RPMI7951 (cell line): ENCODE measurements around the gene NTNG1. TPM values are rescaled to one million over a fixed set of nuclear protein-coding genes. Genes with fewer than 3 reads are reported as not detected.
A peak's percentile ranks its signal among the peaks of the same experiment; 100 is the strongest.

Source experiments
- DNase-seq: peaks from one replicate; pipeline ENCODE4 v3.0.0-alpha.2; 2012; ENCODE audit warnings: low read depth
- total RNA-seq: library from RNA; depleted of rRNA; stranded (reverse); fragments of >200 nt; shearing (Covaris generic); gene quantifications from 2 replicates; pipeline ENCODE4 v1.2.3, GENCODE V29; 2014

The NTNG1 gene
- total RNA-seq, 1 experiment from 2014 or later: not detected

DNA sequence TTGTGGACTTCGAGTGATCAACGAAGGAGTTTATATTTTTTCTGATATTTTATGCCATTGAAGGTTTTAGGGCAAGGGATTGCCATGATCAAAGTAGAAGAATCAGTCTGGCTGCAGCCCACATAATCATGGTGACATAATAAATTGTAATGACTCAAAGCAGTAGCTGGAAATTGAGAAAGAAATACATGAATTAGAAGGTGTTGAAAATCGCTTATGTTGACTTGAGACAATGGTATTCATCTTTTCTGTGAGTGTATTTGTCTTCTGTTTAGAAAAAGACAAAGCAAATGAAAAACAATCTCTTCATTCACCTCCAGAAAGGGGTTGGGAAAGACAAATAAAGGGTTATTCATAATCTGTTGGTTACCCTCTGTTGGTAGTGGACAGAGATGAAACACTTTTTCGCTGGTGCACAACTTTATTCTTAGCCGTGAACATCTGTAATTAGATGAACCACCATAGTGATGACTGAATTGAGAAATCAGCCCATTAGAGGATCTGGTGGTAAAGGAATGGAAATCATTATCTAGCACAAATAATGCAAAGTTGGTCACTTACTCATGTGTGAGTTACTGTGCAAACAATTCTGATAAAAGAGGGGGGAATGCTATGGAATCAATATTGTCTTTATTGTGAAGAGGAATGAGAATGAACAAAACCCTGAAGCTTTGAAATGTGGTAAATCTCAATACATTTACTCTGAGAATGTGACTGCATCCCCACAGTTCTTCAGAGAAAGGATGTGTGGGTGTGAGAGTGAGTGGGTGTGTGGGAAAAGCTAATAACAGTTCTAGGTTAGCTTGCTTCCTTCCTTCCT, 121.8 kb downstream of the NTNG1 start:
- no peak for DNase-seq

DNA sequence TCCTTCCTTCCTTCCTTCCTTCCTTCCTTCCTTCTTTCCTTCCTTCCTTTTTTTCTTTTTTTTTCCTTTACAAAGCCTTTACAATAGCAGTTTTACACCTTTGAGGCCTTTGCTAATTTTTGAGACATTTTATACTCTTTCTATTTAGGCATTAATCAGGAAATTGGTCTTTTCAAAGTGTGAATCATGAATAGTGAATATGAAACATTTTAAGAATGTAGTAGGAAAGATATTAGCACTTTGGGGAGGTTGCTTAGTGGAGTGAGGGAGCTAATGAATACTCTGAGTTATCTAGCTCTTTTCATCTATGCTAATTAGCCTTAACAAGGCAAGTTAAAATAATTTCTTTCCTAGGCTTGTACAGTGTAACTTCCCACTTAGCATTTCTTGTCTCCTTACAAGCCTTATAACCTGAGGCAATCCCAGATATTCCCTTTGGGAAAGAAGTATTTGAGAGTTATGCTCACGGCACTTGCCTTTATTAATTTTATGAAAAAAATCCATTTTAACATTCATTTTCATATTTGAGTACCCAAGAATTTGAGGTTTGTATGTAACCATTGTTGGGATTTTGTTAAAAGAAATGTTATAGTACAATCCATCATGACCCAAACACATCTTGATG, 122.6 kb downstream of the NTNG1 start:
- DNase-seq: no peak

DNA sequence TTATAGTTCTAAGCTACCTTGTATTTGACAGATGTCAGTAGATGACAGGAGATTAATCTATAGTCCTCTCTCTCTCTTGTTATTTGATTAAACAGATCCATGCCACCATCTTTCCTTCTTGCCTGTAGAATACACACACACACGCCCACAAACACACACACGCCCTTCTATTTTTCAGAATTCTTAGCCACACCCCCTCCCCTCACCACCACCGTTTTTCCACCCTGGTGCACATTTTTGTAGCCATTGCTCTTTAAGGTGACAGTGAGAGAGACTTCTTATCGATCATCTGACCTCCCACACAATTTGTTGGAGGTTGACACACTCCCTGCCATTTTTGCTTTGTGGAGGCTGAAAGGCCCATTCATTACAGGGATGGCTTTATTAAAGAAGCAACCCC, 123.2 kb downstream of the NTNG1 start:
- no peak for DNase-seq

DNA sequence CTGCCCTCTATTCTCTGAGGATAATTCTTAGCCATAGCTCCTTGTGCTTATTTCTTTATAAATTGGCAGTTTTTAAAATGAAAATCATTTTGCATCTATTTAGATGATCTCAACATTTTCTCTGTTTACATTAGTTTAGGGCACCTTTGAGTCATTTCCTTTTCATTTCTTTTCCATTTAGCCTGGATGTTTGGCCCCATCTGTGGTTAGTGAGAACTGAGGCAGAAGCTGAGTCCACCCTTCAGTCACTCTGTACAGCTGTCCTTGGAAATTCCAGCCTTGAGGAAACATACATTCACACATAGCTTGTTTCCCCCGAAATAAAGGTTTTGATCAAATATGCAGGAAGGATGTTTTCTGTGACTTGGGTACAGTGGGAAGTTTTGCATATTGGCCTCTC, 123.7 kb downstream of the NTNG1 start:
- DNase-seq: no peak

DNA sequence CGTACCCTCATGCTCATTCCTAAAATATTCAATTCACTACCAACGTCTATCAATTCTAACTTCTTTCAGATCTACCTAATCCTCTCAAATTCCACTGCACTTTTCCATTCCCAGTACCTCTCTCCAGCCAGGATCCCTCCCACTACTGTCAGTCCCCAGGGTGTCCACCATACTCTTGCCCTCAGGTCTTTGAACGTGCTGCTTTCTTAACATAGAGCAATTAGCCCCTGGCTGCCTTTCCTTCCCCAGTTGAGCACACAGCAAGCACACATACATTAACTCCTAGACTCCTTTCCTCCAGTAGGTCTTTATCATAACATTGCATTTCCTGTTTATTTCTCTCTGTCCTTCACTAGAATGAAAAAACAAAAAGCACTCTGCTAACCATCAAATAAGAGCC, 126.7 kb downstream of the NTNG1 start:
- DNase-seq: no peak

DNA sequence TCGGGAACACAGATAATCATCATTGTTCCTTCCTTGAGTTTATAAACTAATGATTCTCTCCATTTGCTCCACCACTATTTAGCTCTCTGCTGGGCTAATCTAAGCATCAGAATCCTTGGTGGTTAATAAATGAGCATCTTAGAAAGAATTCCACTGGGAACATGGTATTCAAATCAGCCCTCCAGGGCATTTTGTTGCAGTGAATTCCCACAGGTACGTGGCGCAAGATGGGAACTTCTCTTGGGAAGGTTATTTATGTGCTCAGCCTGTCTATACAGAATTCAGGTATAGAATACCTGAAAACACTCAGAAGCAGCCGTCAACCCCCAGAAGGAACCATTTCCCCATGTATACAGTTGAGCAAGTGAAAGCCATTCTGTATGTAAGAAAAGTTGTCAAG, 131.5 kb downstream of the NTNG1 start:
- DNase-seq: no peak

DNA sequence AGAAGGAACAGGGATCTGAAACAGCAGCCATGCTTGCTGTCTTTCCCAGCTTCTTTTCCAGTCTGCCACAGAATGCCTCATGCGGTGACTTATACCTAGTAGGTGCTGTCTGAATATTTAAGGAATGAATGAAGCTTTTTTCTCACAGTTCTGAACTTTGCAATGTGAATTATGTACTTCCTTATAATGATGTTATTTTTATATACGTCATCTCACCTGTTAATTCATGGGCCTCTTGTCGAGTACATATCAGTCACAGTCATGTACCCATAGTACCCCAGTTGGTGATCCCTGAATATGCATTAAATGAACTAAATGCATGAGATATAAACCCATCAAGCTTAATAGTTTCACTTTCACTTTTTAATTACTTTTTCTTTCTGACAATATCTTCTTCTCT, 132.7 kb downstream of the NTNG1 start:
- no peak for DNase-seq

DNA sequence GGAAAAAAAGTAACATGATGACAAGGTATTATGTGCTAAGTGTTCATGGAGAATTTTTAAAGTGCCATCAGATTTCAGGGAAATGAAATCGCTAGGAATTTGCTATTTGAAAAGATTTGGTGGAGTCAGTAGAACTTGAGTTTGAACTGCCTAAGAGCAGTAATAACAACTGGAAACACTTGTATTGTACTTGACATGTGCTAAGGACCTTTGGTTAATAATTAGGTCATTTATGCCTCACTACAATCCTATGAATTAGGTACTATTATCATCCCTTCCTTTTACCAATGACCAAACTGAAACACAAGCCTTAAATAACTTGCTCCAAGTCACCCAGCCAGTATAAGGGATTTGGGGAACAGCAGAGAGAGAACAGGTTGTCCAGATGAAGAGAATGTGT, 133.4 kb downstream of the NTNG1 start:
- no peak for DNase-seq

DNA sequence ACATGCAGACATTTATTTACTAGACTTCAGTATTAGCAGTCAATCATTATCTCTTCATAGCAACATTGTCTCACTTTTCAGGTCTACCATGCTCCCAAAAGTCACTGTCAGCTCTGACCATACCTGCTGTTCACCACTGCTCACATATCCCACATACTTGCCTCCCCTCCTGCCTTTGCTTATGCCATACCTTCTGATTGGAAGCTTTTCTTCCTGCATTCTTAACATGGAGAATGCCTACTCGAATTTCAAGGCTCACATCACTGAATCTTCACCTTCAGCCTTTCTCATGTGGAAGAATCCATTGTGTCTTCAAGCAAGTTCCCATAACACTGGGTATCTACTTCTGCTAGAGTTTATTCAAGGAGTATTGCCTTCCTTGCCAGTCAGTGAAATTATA, 135.4 kb downstream of the NTNG1 start:
- no peak for DNase-seq

DNA sequence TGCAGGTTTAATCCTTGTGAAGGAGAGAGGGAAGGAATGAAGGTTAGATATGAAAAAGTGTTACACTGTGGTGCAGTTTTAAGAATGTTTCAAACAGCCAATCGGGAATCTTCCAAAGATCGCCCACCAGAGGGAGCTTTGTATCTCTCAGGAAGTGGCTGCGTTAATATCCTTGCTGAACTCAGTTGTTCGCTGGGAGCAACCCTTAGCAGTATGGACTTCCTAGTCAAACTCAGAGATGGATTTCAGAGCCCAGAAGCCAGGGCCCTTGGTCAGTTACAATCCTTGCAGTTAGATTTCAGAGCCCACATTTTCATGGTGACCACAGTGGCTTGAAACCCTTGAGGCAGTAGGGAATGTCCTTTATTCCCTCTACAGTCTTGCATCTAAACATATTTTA, 136.2 kb downstream of the NTNG1 start:
- peak; percentile 0 for DNase-seq

DNA sequence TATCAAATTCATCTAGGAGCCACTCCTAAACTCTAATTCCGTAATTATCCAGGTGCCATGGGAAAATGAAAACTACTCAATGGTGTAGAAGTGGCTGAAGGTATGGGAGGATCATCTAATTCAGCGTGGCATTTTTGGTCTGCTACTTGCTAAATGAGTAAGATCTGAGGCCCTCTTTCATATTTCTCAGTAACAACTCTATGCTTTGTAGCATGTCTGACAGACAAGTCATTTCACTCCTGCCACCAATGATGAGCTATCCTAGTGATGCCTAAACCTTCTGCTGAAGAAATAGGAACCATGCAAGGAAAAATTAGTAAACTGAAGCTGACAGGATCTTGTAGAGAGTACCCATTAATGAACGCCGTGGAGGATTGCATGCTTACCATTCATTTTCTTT, 145.3 kb downstream of the NTNG1 start:
- no peak for DNase-seq

DNA sequence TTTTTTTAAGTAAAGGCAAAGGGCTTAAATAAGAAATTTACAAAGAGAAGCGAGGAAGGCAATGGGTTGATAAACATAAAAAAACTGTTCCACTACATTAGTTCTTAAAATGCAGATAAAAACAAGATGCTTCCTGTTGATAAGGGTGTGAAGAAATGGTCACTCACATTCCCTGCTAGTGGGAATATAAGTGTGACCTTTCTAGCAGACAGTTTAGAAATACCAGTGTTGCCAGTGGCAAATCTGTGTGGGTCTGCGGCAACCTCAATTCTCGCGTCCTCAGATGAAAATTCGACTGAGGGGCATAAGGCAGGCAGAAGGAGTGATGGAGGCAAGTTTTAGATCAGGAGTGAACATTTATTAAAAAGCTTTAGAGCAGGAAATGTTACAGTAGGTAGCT, 151.1 kb downstream of the NTNG1 start:
- DNase-seq: no peak

DNA sequence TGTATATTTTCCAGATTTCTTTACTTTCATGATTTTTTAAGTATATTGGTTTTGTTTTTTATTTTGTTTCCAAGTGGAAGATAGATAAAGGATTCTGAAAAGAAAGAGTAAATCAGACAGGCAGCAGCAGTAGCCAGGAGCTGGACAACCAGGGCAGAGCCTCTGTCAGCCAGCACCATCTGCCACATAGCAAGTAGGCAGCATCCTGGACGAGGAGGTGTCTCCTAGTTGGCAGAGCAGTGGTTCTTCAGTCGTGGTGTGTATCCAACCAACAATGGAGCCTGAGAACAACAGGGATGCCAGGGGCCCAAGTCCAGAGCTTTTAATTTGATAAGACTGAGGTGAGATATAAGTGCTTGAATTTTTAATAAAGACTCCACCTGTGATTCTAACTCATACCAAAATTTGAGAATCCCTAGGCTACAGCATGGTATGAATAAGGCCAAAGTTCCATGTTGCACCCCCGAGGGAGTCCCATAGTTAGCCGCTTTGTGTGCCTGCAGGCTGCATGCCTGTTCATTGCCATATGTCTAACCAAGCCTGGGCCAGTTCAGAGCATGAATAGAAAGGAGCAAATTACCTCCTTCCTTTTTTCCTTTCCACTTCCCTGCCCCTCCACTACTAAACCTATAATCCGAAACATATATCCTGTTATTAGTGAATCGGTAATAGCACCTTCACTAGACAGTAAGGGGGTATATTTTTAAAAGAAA, 153.2 kb downstream of the NTNG1 start:
- no peak for DNase-seq

DNA sequence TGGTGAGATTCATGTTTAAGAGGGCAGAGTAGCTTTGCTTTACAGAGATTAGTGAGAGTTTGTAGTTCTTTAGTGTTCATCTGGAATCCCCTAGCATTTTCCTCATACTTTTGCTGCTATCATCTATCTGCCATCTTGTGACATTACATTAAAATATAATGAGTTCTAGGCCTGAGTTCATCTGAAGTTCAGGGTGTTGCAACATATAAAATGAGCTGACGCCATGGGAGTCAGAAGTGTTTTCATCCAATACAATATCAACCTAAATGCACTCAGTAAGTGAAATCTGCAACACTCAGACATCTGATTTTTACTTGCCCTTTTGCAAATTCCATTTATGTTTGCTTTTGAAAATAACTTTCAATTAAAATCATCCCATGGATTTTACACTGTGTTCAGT, 153.8 kb downstream of the NTNG1 start:
- no peak for DNase-seq

DNA sequence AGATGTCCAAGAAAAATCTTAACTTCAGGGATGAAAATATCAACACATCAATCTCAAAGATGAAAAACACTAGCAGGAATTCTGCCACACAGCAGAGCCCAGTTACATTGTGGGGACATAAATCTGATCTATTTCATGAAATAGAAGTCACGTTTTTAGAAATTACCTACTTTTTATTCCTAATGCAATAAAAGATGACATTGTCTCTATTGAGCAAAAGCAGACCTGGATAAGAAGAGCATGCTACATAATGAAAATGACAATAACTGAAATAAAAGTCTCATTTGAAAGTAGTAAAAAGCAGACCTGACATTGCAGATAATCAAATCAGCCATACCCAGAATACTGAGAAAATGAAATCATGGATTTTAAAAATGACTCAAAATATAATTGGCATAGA, 156.8 kb downstream of the NTNG1 start:
- DNase-seq: no peak

DNA sequence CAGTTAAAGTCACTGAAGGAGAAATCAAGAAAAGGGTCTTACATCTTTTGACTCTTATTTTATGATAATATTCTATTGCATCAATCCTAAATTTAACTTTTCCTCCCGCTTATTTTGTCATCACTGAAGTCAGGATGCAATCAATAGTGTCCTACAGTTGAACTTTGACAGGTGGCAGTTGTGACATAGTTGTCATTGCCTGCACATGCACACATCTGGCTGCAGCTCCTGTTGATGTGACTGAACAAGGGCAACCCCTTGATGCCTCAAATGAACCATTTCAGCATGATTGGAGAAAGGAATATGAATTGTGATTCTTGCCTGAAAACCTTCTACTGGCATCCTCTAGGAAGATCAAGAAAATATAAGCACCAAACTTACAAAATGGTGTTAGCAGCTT, 157.7 kb downstream of the NTNG1 start:
- DNase-seq: no peak

DNA sequence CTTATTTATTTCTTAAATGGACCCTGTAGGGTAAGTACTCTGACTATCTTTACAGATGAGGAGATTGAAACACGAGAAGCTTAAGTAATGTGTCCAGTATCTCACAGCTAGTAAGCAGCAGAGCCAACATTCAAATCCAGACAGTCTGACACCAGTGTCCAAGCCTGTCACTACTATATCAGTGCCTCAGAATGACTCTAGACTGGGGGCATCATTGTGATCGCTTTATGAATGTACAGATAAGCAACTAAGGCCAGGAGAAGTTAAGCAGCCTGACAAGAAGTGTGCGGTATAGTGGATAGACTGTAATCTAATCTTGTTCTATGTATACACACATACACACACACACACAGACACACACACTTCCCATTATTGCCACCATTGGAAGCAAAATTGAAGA, 158.7 kb downstream of the NTNG1 start:
- DNase-seq: no peak

DNA sequence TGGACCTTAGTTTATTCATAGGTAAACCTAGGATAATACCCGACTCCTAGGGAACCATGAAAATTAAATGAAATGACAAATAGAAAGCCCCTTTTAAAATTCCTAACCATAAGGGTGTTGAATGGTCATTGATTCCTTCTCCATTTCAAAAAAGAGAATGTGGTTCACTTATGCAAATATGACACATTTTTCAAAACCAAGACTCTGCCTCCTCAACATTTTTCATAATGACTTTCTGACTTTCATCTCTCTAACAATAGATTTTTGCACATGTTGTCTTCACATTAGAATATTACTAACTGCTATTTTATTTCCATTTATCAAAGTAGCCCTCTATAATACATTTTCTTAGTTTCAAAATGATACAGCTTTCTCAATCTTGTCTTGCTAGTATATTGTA, 169.1 kb downstream of the NTNG1 start:
- no peak for DNase-seq

DNA sequence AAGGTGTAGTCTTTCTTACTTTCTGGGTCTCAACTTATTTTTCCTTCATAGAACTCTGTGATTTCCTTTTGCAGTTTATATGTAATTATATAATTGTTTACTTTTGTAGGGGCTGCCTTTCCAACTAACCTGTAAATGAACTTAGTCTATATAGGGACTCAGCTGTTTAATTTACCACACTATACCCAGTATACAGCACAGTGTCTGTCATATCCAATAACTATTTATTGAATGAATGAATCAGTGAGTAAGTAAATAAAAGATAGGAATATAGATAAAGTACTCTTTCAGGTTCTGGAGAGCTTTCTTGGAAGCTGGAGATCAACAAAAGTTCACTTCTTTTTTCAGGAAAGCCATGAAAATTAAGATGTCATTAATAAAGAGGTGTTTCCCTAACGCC, 174.8 kb downstream of the NTNG1 start:
- DNase-seq: no peak

DNA sequence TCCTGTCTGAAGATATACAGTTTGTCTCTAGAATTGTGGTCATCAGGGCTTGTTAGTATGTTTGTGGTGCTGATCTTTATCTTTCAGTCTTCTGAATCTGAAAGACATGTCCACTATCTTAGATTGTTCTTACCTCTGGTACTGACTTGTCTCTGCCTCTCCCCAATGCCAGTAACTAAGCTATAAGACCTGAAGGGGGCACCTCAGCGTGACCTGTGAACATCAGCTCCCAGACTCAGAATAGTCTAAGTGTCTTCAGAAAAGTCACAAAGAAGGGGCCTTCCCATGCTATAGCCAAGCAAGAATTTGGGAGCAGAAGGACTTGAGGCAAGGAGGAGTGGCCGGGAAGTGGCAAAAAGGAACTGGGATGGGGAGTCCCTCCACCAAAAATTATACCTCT, 178.1 kb downstream of the NTNG1 start:
- DNase-seq: no peak

DNA sequence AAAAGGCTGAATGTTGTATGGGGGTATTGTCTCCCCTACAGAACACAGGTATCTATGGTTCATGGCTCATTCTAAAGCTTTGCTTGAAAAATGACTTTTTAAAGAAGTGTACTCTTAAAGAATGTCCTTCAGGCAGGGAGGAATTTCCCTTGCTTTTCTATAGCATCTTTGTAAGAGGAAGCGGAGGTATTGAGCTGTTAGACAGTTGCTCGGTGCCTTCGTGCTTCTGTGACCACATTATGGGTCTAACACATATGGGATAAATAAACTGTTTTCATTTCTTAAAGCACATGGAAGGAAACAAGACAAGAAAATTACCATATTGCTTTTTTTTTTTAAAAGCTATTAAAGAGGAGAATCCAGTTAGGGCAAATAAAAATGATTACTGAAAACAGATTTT, 182.9 kb downstream of the NTNG1 start:
- DNase-seq: no peak

DNA sequence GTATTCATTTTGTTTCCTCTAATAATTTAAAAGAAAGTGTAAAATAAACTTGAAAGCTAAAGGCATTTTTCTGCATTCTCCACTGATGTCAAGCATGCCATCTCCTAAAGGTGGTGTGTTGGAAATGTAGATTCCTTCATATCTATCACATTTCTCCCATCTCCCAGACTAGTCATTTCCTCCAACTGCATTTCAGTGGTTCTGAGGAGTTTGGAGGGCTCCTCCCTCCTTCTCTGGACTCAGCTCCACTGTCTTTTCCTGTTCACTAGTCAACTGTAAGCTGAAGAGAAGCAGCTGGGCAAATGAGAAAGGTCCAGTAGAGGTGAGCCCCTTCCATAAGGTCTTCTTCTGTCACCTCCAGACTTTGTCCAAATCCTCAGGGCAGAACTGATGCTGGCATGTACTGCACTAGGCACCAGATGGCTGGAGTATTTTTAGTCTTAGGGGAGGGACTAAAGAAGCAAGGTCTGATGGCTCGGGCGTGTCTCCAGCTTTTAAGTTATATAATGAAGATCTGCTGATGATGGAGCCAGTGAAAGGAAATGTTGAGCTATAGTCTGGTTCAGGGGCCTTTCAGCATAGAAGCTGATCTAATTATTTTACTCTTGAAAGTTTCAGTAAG, 186.1 kb downstream of the NTNG1 start:
- no peak for DNase-seq

DNA sequence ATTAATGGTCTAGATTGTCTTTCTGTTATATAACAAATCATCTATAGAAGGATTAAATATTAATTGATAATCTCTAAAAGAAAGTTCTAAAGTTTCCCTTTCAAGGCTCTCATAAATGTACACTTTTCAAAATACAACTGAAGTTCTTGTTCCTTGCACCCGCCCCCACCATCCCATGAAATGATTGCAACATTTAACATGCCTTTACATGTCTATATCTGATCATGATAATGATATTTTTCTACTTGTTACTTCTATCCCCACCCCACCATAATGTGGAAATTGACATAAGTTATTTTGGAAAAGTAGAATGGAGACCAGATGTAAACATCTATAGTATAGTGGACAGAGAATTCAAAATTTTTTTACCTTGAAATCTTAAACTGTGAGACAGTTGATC, 186.6 kb downstream of the NTNG1 start:
- no peak for DNase-seq
